ENCODE data around the gene PITX1.

Gene PITX1

GRCh38 chr5:135069016-135069770 is 35.2 kb upstream of the PITX1 start:
- TF ChIP-seq JUND (IDR thresholded peaks at IDR 0.05; ENCODE audit: low read depth) = no peak
- no peak for DNase-seq (ENCODE audit: low read depth in 1 of 2, low spot score in 1 of 2)
- in situ Hi-C loops (cut with HindIII; ENCODE audit: low pct_unique_long_range_greater_than_20kb, low sequenced_read_pairs) = no loop called here

GRCh38 chr5:135067587-135067986 is 33.6 kb upstream of the PITX1 start:
- TF ChIP-seq JUND (IDR thresholded peaks at IDR 0.05; ENCODE audit: low read depth) = no peak
- DNase-seq (ENCODE audit: low read depth in 1 of 2, low spot score in 1 of 2) = no peak
- in situ Hi-C loops (cut with HindIII; ENCODE audit: low pct_unique_long_range_greater_than_20kb, low sequenced_read_pairs) = no loop called here

- in situ Hi-C loops (cut with HindIII; ENCODE audit: low pct_unique_long_range_greater_than_20kb, low sequenced_read_pairs) = no loop called here
- DNase-seq (ENCODE audit: low read depth in 1 of 2, low spot score in 1 of 2) = no peak
- no peak for TF ChIP-seq JUND (IDR thresholded peaks at IDR 0.05; ENCODE audit: low read depth)
These were observed 32.8 kb upstream of the PITX1 start for GRCh38 chr5:135066781-135067180.

GRCh38 chr5:135065306-135066265 is 31.6 kb upstream of the PITX1 start:
- no peak for TF ChIP-seq JUND (IDR thresholded peaks at IDR 0.05; ENCODE audit: low read depth)
- DNase-seq (ENCODE audit: low read depth in 1 of 2, low spot score in 1 of 2) = no peak
- in situ Hi-C loops (cut with HindIII; ENCODE audit: low pct_unique_long_range_greater_than_20kb, low sequenced_read_pairs) = no loop called here

- in situ Hi-C loops (cut with HindIII; ENCODE audit: low pct_unique_long_range_greater_than_20kb, low sequenced_read_pairs) = no loop called here
- no peak for TF ChIP-seq JUND (IDR thresholded peaks at IDR 0.05; ENCODE audit: low read depth)
- no peak for DNase-seq (ENCODE audit: low read depth in 1 of 2, low spot score in 1 of 2)
These were observed 30.2 kb upstream of the PITX1 start for GRCh38 chr5:135064235-135064570.

- DNase-seq (ENCODE audit: low read depth in 1 of 2, low spot score in 1 of 2) = no peak
- in situ Hi-C loops (cut with HindIII; ENCODE audit: low pct_unique_long_range_greater_than_20kb, low sequenced_read_pairs) = no loop called here
- no peak for TF ChIP-seq JUND (IDR thresholded peaks at IDR 0.05; ENCODE audit: low read depth)
These were observed 29.6 kb upstream of the PITX1 start for GRCh38 chr5:135063511-135064234.

GRCh38 chr5:135063056-135063445 is 29.0 kb upstream of the PITX1 start:
- in situ Hi-C loops (cut with HindIII; ENCODE audit: low pct_unique_long_range_greater_than_20kb, low sequenced_read_pairs) = no loop called here
- no peak for TF ChIP-seq JUND (IDR thresholded peaks at IDR 0.05; ENCODE audit: low read depth)
- DNase-seq (ENCODE audit: low read depth in 1 of 2, low spot score in 1 of 2) = no peak

GRCh38 chr5:135062216-135063055 is 28.4 kb upstream of the PITX1 start:
- in situ Hi-C loops (cut with HindIII; ENCODE audit: low pct_unique_long_range_greater_than_20kb, low sequenced_read_pairs) = no loop called here
- no peak for TF ChIP-seq JUND (IDR thresholded peaks at IDR 0.05; ENCODE audit: low read depth)
- DNase-seq (ENCODE audit: low read depth in 1 of 2, low spot score in 1 of 2) = no peak

GRCh38 chr5:135061001-135061400 is 27.0 kb upstream of the PITX1 start:
- DNase-seq (ENCODE audit: low read depth in 1 of 2, low spot score in 1 of 2) = no peak
- no peak for TF ChIP-seq JUND (IDR thresholded peaks at IDR 0.05; ENCODE audit: low read depth)
- in situ Hi-C loops (cut with HindIII; ENCODE audit: low pct_unique_long_range_greater_than_20kb, low sequenced_read_pairs) = no loop called here

GRCh38 chr5:135060021-135060420 is 26.0 kb upstream of the PITX1 start:
- in situ Hi-C loops (cut with HindIII; ENCODE audit: low pct_unique_long_range_greater_than_20kb, low sequenced_read_pairs) = no loop called here
- TF ChIP-seq JUND (IDR thresholded peaks at IDR 0.05; ENCODE audit: low read depth) = no peak
- no peak for DNase-seq (ENCODE audit: low read depth in 1 of 2, low spot score in 1 of 2)

GRCh38 chr5:135059000-135059923 is 25.2 kb upstream of the PITX1 start:
- in situ Hi-C loops (cut with HindIII; ENCODE audit: low pct_unique_long_range_greater_than_20kb, low sequenced_read_pairs) = no loop called here
- no peak for DNase-seq (ENCODE audit: low read depth in 1 of 2, low spot score in 1 of 2)
- TF ChIP-seq JUND (IDR thresholded peaks at IDR 0.05; ENCODE audit: low read depth) = no peak
